HUES6 (cell line): Measurements from ENCODE around the gene PEX1.
"Not testable (repeated sequence)": the region's sequence is repeated elsewhere in the genome, so short reads cannot be mapped to it uniquely, and the experiment has no call there.

Experiments
- H3K27ac ChIP-seq: 2 replicates; pipeline ENCODE4 v1.7.0; 2013; ENCODE audit warnings: low read depth, mild to moderate bottlenecking, low read length, inconsistent platforms
- H3K27me3 ChIP-seq: 2 replicates; pipeline ENCODE4 v1.6.1; 2013; ENCODE audit warnings: low read length; ENCODE audit not compliant: control insufficient read depth, insufficient read depth
- H3K36me3 ChIP-seq: 2 replicates; pipeline ENCODE4 v1.6.1; 2013; ENCODE audit warnings: low read length; ENCODE audit not compliant: control insufficient read depth, insufficient read depth
- H3K4me1 ChIP-seq: 2 replicates; pipeline ENCODE4 v1.6.1; 2013; ENCODE audit warnings: low read length; ENCODE audit not compliant: control insufficient read depth, insufficient read depth
- H3K4me3 ChIP-seq: 2 replicates; pipeline ENCODE4 v1.5.1; 2013; ENCODE audit warnings: low read depth, low read length
- H3K9ac ChIP-seq: one replicate; pipeline ENCODE4 v1.6.1; 2013; ENCODE audit warnings: mild to moderate bottlenecking, low read length
- H3K9me3 ChIP-seq: 2 replicates; pipeline ENCODE4 v1.6.1; 2013; ENCODE audit warnings: low read depth, low read length; ENCODE audit not compliant: control insufficient read depth, insufficient read depth

PEX1 gene

GRCh38 chr7:92478095-92478494 is 50.2 kb downstream of the PEX1 start:
- H3K9ac ChIP-seq: no peak overlapping the region
- H3K27ac ChIP-seq: no peak overlapping the region
- no peaks in the 10 kb centered on the region for H3K9me3 ChIP-seq
- peaks cover 10% of the 10 kb centered on the region for H3K4me1 ChIP-seq
- no peak overlapping the region for H3K4me3 ChIP-seq
- no peaks in the 10 kb centered on the region for H3K36me3 ChIP-seq
- no peaks in the 10 kb centered on the region for H3K27me3 ChIP-seq

- not testable (repeated sequence) for H3K27me3 ChIP-seq, H3K9me3 ChIP-seq
- H3K4me1 ChIP-seq: peaks cover 10% of the 10 kb centered on the region
Measured at GRCh38 chr7:92477681-92478080, 50.6 kb downstream of the PEX1 start, which contains the start of gene ERVW-1. Gene ERVW-1, minus strand, starts transcription at chr7:92477946. Its CDS starts 7,565 bp downstream, at chr7:92470381.

GRCh38 chr7:92475851-92476590 is 52.3 kb downstream of the PEX1 start:
- H3K9ac ChIP-seq, H3K4me3 ChIP-seq, H3K9me3 ChIP-seq, H3K36me3 ChIP-seq, H3K27ac ChIP-seq, H3K27me3 ChIP-seq: not testable (repeated sequence)
- H3K4me1 ChIP-seq: peaks cover 10% of the 10 kb centered on the region

More at GRCh38 chr7:92477681-92478080, 50.6 kb downstream of the PEX1 start, which contains the start of gene ERVW-1:
- not testable (repeated sequence) for H3K36me3 ChIP-seq, H3K27ac ChIP-seq, H3K4me3 ChIP-seq, H3K9ac ChIP-seq

DNA sequence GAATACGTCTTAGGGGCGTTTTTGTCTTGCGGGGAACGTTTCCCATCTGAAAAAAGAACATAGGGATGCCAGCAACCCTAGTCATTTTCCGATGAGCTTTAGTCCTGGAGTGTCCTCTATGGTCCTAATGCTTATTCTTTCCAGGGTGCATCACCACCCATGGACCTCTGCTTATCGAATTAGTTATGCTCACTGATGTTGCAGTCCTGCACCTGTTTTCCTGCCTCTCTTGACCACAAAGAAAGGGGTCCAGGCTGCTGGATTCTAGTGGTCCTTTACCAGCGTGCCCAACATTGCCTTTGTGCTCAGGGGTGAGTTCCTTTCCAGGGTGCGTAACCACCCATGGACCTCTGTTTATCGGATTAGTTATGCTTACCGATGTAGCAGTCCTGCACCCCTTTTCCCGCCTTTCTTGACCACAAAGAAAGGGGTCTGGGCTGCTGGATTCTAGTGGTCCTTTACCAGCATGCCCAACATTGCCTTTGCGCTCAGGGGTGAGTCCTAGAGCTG is 53.0 kb downstream of the PEX1 start:
- peaks cover 10% of the 10 kb centered on the region for H3K4me1 ChIP-seq
- not testable (repeated sequence) for H3K27me3 ChIP-seq, H3K27ac ChIP-seq, H3K4me3 ChIP-seq, H3K36me3 ChIP-seq, H3K9me3 ChIP-seq, H3K9ac ChIP-seq

DNA sequence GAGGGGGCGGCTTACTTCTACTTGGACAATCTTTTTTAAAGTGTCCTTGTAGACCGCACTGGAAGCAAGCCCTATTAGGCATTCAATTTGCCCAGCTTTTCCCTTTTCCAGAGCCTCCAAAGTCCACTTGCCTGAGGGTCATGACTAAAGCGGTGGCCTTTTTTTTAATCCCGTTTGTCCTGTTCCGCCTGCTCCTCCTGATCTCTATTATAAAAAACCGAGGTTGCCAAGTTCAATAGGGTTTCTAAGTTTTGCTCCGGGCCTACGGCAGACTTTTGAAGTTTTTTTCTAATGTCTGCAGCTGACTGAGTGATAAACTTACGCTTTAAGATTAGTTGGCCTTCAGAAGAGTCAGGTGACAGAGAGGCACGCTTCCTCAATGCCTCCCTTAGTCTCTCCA is 54.3 kb downstream of the PEX1 start:
- not testable (repeated sequence) for H3K36me3 ChIP-seq, H3K27me3 ChIP-seq, H3K4me3 ChIP-seq, H3K27ac ChIP-seq, H3K9me3 ChIP-seq, H3K9ac ChIP-seq, H3K4me1 ChIP-seq

DNA sequence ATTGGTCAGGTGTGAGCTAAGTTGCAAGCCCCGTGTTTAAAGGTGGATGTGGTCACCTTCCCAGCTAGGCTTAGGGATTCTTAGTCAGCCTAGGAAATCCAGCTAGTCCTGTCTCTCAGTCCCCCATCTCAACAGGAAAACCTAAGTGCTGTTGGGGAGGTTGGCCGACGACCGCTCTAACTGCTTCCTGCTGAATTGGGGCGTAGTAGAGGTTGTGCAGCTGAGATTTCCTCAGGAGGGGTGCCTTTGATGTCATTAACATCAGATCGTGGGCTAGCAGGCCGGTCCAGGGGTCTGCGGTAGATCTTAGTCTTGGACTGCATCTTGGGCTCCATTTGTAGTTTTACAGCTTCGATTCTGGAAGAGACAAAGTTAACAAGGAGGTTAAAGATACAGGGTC is 59.7 kb downstream of the PEX1 start:
- H3K27me3 ChIP-seq: not testable (repeated sequence)

GRCh38 chr7:92466682-92467081 is 61.6 kb downstream of the PEX1 start:
- peaks cover 9% of the 10 kb centered on the region; the same call in 1 of the 2 replicates for H3K9me3 ChIP-seq
- no peak overlapping the region for H3K4me3 ChIP-seq
- no peaks in the 10 kb centered on the region for H3K36me3 ChIP-seq
- H3K4me1 ChIP-seq: no peaks in the 10 kb centered on the region
- H3K27ac ChIP-seq: no peak overlapping the region
- no peak overlapping the region for H3K9ac ChIP-seq
- H3K27me3 ChIP-seq: no peaks in the 10 kb centered on the region

More for the DNA sequence above, 59.7 kb downstream of the PEX1 start:
- not testable (repeated sequence) for H3K36me3 ChIP-seq, H3K4me1 ChIP-seq, H3K4me3 ChIP-seq, H3K9ac ChIP-seq, H3K9me3 ChIP-seq, H3K27ac ChIP-seq

DNA sequence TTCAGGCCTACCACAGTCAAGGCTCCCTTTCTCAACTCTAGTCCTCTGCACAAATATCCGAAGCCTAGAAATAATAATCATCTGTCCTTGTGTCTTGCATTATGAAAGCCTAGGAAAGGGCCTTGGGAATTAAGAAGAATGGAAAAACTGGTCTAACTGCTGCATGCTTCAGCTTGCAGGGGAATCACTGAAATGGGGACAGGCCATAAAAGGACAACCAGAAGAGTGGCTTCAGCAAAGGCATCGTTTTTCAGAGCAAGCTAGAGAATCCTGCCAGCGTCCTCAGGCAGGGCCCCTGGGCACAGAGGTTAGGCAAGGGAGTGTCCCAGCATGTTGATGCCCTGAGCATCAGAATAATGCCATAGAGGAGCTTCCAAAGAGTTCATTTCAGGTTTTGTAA is 63.8 kb downstream of the PEX1 start:
- H3K4me1 ChIP-seq: no peaks in the 10 kb centered on the region

DNA sequence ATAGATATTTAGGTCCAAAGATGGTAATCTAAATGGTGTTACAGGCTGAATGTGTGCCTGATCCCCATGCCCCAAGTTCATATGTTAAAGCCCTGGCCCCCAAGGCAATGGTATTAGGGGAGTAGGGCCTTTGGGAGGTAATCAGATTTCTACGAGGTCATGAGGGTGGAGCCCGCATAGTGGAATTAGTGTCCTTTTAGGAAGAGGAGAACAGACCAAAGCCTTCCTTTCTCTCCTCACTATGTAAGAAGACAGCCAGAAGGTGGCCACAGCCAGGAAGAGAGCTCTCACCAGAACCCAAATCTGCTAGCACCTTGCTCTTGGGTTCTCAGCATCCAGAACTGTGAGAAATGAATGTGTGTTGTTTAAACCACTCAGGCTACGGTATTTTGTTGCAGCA is 65.8 kb downstream of the PEX1 start:
- no peak overlapping the region for H3K4me3 ChIP-seq
- H3K36me3 ChIP-seq: 0 out of 2 replicates have a peak, but pooled peaks cover 3% of the 10 kb centered on the region
- no peaks in the 10 kb centered on the region for H3K9me3 ChIP-seq

More for the DNA sequence above, 63.8 kb downstream of the PEX1 start:
- no peak overlapping the region for H3K4me3 ChIP-seq
- no peak overlapping the region for H3K9ac ChIP-seq
- no peaks in the 10 kb centered on the region for H3K36me3 ChIP-seq
- no peaks in the 10 kb centered on the region for H3K27me3 ChIP-seq
- H3K9me3 ChIP-seq: peaks cover 9% of the 10 kb centered on the region; the same call in 1 of the 2 replicates
- H3K27ac ChIP-seq: no peak overlapping the region

DNA sequence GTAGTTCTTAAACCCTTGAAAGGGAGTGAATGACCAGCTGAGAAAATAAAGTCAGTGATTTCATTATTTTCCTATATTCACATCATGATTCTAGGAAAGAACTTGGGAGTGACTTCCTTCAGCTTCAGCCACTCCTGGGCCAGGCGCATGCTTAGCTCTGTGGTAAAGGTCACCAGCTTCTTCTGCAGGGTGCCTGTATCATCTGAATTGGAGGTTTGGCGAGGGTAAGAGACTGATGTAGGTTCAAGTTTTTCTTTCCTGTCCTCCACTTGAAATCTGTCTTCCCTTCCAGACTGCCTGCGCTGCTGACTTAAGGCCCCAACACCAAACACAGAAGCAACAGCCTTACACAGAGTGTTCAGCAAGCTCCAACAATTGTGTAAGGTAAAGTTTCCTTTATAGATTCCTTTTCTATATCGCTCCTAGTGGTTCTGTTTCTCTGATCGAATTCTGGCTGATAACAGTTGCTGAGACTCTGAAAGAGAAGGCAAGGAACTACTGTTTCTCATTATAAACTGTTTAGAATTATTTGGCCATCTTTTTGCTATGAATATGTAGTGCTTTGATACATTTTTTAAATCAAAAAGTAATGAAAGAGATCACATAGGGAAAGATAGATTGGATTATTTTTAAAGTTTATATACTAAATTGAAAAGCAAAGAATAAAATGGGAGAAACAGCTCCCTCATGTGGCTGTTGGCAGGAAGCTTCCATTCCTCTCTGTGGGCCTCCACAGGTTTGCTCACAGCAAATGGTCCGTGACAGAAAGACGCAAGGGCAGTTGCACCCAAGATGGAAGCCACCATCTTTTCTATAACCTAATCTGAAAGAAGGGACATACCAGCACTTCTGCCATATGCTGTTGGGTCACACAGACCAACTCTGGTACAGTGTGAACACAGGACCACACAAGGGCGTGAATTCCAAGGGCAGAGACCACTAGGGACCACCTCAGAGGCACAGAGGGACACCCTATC is 67.0 kb downstream of the PEX1 start:
- Histone ChIP-seq H3K36me3 (peaks cover 12% of the 10 kb centered on the region), H3K9ac (no peak overlapping the region), H3K4me3 (no peak overlapping the region), H3K27me3 (no peaks in the 10 kb centered on the region), H3K4me1 (no peaks in the 10 kb centered on the region), H3K27ac (no peak overlapping the region), H3K9me3 (no peaks in the 10 kb centered on the region)

More for the DNA sequence above, 65.8 kb downstream of the PEX1 start:
- no peak overlapping the region for H3K27ac ChIP-seq
- H3K27me3 ChIP-seq: no peaks in the 10 kb centered on the region
- H3K9ac ChIP-seq: no peak overlapping the region
- no peaks in the 10 kb centered on the region for H3K4me1 ChIP-seq

DNA sequence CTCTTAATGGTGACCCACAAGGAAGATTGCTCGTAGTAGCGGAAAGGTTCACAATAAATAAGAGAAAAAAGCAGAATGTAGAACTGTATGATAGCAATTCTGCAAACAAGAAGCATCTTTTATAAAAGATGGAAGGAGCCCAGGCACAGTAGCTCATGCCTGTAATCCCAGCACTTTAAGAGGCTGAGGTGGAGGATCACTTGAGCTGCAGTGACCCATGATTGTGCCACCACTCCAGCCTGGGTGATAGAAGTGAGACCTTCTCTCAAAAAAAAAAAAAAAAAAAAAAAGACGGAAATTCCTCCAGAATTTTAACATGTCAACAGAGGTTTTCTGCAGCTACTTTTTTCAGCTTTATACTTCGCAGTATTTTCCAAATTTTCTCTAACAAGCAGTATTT is 67.8 kb downstream of the PEX1 start:
- Histone ChIP-seq H3K27ac (no peak overlapping the region), H3K36me3 (peaks cover 20% of the 10 kb centered on the region), H3K27me3 (no peaks in the 10 kb centered on the region), H3K4me1 (no peaks in the 10 kb centered on the region), H3K4me3 (no peak overlapping the region), H3K9me3 (no peaks in the 10 kb centered on the region), H3K9ac (no peak overlapping the region)
